Small intestine (tissue), 4 donors: ENCODE measurements around the gene RNU5D-1. TPM values are rescaled to one million over a fixed set of nuclear protein-coding genes. Genes with fewer than 3 reads are reported as not detected.

ENCODE experiments used
- polyA plus RNA-seq, 4 donors: library from polyadenylated mRNA; stranded (reverse) in 3 of 4; unstranded in 1 of 4; fragments of 200-250 nt in 3 of 4; fragments of 120-200 nt in 1 of 4; gene quantifications; one replicate each; pipeline versions ENCODE4 v1.2.1 to v1.2.3, GENCODE V29; 2013
- donor health status: healthy with polysubstance abuse.
- donor health status: Bipolar disorder and iron deficiency.
- donor health status: healthy.

RNU5D-1 gene
- polyA plus RNA-seq, 4 donors: not detected

Other genes starting within 250 kb of the RNU5D-1 start
- gene TMEM53, start 56.7 kb downstream of the RNU5D-1 start, polyA plus RNA-seq: 10 to 100 TPM; 16.6 to 27.2 (median 22.8) TPM
- 1 to 10 TPM; 2.1 to 6.5 (median 3.4) TPM for gene ARMH1, start 56.5 kb downstream of the RNU5D-1 start, polyA plus RNA-seq
- gene KIF2C, start 8.7 kb upstream of the RNU5D-1 start, polyA plus RNA-seq: 10 to 100 TPM in 2 of 4 donors, 1 to 10 TPM in 2; 1.1 to 17.7 (median 6.5) TPM
- gene RPS8, start 44.4 kb upstream of the RNU5D-1 start, polyA plus RNA-seq: 1,000 to 10,000 TPM; 1,153 to 3,026 (median 2,284) TPM
- gene BEST4, start 57.0 kb upstream of the RNU5D-1 start, polyA plus RNA-seq: 10 to 100 TPM in 2 of 4 donors, 1 to 10 TPM in 2; 7.4 to 33.0 (median 14.8) TPM
- 10 to 100 TPM in 2 of 4 donors, 1 to 10 TPM in 2; 5.4 to 16.7 (median 10.6) TPM for gene PLK3, start 69.2 kb upstream of the RNU5D-1 start, polyA plus RNA-seq
- gene DYNLT4, start 76.2 kb upstream of the RNU5D-1 start, polyA plus RNA-seq: under 1 TPM in 2 of 4 donors, not detected in 2; 0.46 to 0.75 TPM
- gene BTBD19, start 77.4 kb upstream of the RNU5D-1 start, polyA plus RNA-seq: 10 to 100 TPM in 1 of 4 donors, 1 to 10 TPM in 3; 1.1 to 14.7 (median 1.7) TPM
- gene PTCH2, start 112.1 kb upstream of the RNU5D-1 start, polyA plus RNA-seq: 1 to 10 TPM in 1 of 4 donors, under 1 TPM in 3; 0.27 to 3.2 (median 0.36) TPM